Measurements from ENCODE around the gene CHAMP1.

CHAMP1 gene

GRCh38 chr13:114311387-114311786, 2.9 kb upstream of the CHAMP1 start:
- DNase-seq (ENCODE audit: low read depth in 1 of 2, low spot score in 1 of 2), result no peak
- Histone ChIP-seq H3K27ac (replicated peaks) (no peak overlapping the region), H3K4me3 (replicated peaks; ENCODE audit: insufficient read depth, low read length) (no peak overlapping the region), H3K27me3 (ENCODE audit: insufficient read depth, poor library complexity, severe bottlenecking) (no peaks in the 10 kb centered on the region)
- no peak for TF ChIP-seq POLR2AphosphoS5 (IDR thresholded peaks at IDR 0.05; ENCODE audit: low read depth)
- TF ChIP-seq, protein P1, sequence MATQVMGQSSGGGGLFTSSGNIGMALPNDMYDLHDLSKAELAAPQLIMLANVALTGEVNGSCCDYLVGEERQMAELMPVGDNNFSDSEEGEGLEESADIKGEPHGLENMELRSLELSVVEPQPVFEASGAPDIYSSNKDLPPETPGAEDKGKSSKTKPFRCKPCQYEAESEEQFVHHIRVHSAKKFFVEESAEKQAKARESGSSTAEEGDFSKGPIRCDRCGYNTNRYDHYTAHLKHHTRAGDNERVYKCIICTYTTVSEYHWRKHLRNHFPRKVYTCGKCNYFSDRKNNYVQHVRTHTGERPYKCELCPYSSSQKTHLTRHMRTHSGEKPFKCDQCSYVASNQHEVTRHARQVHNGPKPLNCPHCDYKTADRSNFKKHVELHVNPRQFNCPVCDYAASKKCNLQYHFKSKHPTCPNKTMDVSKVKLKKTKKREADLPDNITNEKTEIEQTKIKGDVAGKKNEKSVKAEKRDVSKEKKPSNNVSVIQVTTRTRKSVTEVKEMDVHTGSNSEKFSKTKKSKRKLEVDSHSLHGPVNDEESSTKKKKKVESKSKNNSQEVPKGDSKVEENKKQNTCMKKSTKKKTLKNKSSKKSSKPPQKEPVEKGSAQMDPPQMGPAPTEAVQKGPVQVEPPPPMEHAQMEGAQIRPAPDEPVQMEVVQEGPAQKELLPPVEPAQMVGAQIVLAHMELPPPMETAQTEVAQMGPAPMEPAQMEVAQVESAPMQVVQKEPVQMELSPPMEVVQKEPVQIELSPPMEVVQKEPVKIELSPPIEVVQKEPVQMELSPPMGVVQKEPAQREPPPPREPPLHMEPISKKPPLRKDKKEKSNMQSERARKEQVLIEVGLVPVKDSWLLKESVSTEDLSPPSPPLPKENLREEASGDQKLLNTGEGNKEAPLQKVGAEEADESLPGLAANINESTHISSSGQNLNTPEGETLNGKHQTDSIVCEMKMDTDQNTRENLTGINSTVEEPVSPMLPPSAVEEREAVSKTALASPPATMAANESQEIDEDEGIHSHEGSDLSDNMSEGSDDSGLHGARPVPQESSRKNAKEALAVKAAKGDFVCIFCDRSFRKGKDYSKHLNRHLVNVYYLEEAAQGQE (IDR thresholded peaks at IDR 0.05; ENCODE audit: insufficient replicate concordance, low read depth), result no peak
- TF ChIP-seq CTCF (IDR thresholded peaks at IDR 0.05; ENCODE audit: insufficient read depth, low read length), result no peak
- TF ChIP-seq SPI1 (IDR thresholded peaks at IDR 0.05; ENCODE audit: borderline replicate concordance, low read depth), result no peak
- TF ChIP-seq GABPA (IDR thresholded peaks at IDR 0.05; ENCODE audit: low read depth), result no peak

- Histone ChIP-seq H3K27me3 (ENCODE audit: insufficient read depth, poor library complexity, severe bottlenecking) (no peaks in the 10 kb centered on the region), H3K4me3 (replicated peaks; ENCODE audit: insufficient read depth, low read length) (no peak overlapping the region), H3K27ac (replicated peaks) (no peak overlapping the region)
- TF ChIP-seq GABPA (IDR thresholded peaks at IDR 0.05; ENCODE audit: low read depth) (no peak), CTCF (IDR thresholded peaks at IDR 0.05; ENCODE audit: insufficient read depth, low read length) (no peak)
- no peak for DNase-seq (ENCODE audit: low read depth in 1 of 2, low spot score in 1 of 2)
These were observed 2.4 kb upstream of the CHAMP1 start for GRCh38 chr13:114311908-114312307.

DNA sequence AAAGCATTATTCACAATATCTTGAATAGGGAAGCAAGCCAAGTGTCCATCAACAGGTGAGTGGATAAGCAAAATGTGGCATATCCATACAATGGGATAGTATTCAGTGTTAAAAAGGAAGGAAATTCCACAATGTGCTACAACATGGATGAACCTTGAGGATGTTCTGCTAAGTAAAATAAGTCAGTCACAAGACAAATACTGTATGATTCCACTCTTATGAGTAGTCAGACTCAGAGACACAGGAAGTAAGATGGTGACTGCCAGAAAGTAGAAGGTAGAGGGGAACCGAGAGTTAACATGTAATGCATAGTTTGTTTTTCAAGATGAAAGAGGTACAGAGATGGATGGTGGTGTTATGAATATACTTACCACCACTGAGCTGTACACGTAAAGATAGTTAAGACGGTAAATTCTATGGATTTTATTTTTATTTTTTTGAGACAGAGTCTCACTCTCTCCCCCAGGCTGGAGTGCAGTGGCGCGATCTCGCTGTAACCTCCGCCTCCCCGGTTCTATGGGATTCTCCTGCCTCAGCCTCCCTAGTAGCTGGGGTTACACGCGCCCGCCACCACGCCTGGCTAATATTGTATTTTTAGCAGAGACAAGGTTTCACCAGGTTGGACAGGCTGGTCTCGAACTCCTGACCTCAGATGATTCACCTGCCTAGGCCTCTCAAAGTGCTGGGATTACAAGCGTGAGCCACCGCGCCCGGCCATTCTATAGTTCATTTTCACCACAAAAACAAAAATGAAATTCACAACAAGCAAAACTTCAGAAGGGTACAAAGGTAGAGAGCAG, 1.0 kb upstream of the CHAMP1 start:
- Histone ChIP-seq H3K27ac (replicated peaks) (peak overlapping the region; percentile 80), H3K4me3 (replicated peaks; ENCODE audit: insufficient read depth, low read length) (peak overlapping the region; percentile 17; the same call in 1 of the 2 replicates), H3K27me3 (ENCODE audit: insufficient read depth, poor library complexity, severe bottlenecking) (no peaks in the 10 kb centered on the region)
- no peak for DNase-seq (ENCODE audit: low read depth in 1 of 2, low spot score in 1 of 2)
- TF ChIP-seq GABPA (IDR thresholded peaks at IDR 0.05; ENCODE audit: low read depth) (no peak), CTCF (IDR thresholded peaks at IDR 0.05; ENCODE audit: insufficient read depth, low read length) (no peak), POLR2AphosphoS5 (IDR thresholded peaks at IDR 0.05; ENCODE audit: low read depth) (no peak), SPI1 (IDR thresholded peaks at IDR 0.05; ENCODE audit: borderline replicate concordance, low read depth) (no peak)
- TF ChIP-seq, protein P1 (IDR thresholded peaks at IDR 0.05; ENCODE audit: insufficient replicate concordance, low read depth), result no peak

All from HL-60 (cell line).